Measurements from ENCODE around the gene OR4K14.

GRCh38 chr14:19975291-19975690 is 43.8 kb downstream of the OR4K14 start, which contains the start of gene OR4K15:
- TF ChIP-seq SUZ12 (IDR thresholded peaks at IDR 0.05; ENCODE audit: extremely low read depth, insufficient read depth, insufficient read length) (no peak), YY1 (IDR thresholded peaks at IDR 0.05; ENCODE audit: insufficient read depth, insufficient read length) (no peak)

All from NT2/D1 (cell line).